RWPE2 (cell line): Measurements from ENCODE around the gene GDPD1.

Experiments
- ATAC-seq: fragments of 200-7000 bp; cut with Tn5 transposase; 3 replicates; pipeline ENCODE4 v1.9.1; 2021; ENCODE audit warnings: low read depth
- DNase-seq: peaks from one replicate; pipeline ENCODE4 v3.0.0-alpha.2; 2020; ENCODE audit warnings: low spot score
- H3K27ac ChIP-seq: fragments of 450-650 bp; 2 replicates; pipeline ENCODE4 v1.5.1; 2017; ENCODE audit warnings: mild to moderate bottlenecking; ENCODE audit not compliant: poor library complexity, severe bottlenecking
- H3K27me3 ChIP-seq: fragments of 250-450 bp; sonication (Bioruptor Pico); 2 replicates; pipeline ENCODE4 v1.5.1; 2021; ENCODE audit warnings: mild to moderate bottlenecking, moderate library complexity; ENCODE audit not compliant: insufficient read depth, poor library complexity, severe bottlenecking
- H3K36me3 ChIP-seq: fragments of 250-450 bp; sonication (Bioruptor Pico); 2 replicates; pipeline ENCODE4 v1.5.1; 2020; ENCODE audit warnings: low read depth, mild to moderate bottlenecking, moderate library complexity
- H3K4me1 ChIP-seq: fragments of 250-450 bp; sonication (Bioruptor Pico); 2 replicates; pipeline ENCODE4 v1.5.1; 2021; ENCODE audit warnings: mild to moderate bottlenecking, moderate library complexity; ENCODE audit not compliant: insufficient read depth, poor library complexity, severe bottlenecking
- H3K4me3 ChIP-seq: fragments of 250-450 bp; sonication (Bioruptor Pico); 2 replicates; pipeline ENCODE4 v1.5.1; 2021; ENCODE audit warnings: mild to moderate bottlenecking, moderate library complexity; ENCODE audit not compliant: severe bottlenecking
- H3K9me3 ChIP-seq: fragments of 250-450 bp; sonication (Bioruptor Pico); 2 replicates; pipeline ENCODE4 v1.5.1; 2021; ENCODE audit warnings: mild to moderate bottlenecking, moderate library complexity; ENCODE audit not compliant: severe bottlenecking
- TF ChIP-seq, protein P1 (sequence below): fragments of 450-650 bp; IDR thresholded peaks from one replicate; pipeline ENCODE4 v1.5.1; 2017; ENCODE audit warnings: mild to moderate bottlenecking, moderate library complexity; ENCODE audit not compliant: poor library complexity, severe bottlenecking

GDPD1 gene

DNA sequence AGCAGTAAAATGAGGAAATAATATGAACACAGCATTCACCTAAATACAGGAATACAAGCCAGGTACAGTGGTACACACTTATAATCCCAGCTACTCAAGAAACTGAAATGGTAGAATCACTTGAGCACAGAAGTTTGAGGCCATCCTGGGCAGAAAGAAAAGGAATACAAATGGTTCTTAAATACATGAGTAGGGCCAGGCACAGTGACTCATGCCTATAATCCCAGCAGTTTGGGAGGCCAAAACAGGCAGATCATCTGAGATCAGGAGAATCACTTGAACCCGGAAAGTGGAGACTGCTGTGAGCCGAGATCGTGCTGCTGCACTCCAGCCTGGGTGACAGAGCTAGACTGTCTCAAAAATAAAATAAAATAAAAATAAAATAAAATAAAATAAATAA is 33.5 kb upstream of the GDPD1 start:
- H3K27me3 ChIP-seq = no peaks in the 10 kb centered on the region
- H3K4me3 ChIP-seq = no peak overlapping the region
- ATAC-seq = no peak
- peaks cover 68% of the 10 kb centered on the region for H3K36me3 ChIP-seq
- TF ChIP-seq, protein P1, sequence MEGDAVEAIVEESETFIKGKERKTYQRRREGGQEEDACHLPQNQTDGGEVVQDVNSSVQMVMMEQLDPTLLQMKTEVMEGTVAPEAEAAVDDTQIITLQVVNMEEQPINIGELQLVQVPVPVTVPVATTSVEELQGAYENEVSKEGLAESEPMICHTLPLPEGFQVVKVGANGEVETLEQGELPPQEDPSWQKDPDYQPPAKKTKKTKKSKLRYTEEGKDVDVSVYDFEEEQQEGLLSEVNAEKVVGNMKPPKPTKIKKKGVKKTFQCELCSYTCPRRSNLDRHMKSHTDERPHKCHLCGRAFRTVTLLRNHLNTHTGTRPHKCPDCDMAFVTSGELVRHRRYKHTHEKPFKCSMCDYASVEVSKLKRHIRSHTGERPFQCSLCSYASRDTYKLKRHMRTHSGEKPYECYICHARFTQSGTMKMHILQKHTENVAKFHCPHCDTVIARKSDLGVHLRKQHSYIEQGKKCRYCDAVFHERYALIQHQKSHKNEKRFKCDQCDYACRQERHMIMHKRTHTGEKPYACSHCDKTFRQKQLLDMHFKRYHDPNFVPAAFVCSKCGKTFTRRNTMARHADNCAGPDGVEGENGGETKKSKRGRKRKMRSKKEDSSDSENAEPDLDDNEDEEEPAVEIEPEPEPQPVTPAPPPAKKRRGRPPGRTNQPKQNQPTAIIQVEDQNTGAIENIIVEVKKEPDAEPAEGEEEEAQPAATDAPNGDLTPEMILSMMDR = no peak
- H3K27ac ChIP-seq = no peak overlapping the region
- DNase-seq = no peak
- no peaks in the 10 kb centered on the region for H3K9me3 ChIP-seq
- no peaks in the 10 kb centered on the region for H3K4me1 ChIP-seq

DNA sequence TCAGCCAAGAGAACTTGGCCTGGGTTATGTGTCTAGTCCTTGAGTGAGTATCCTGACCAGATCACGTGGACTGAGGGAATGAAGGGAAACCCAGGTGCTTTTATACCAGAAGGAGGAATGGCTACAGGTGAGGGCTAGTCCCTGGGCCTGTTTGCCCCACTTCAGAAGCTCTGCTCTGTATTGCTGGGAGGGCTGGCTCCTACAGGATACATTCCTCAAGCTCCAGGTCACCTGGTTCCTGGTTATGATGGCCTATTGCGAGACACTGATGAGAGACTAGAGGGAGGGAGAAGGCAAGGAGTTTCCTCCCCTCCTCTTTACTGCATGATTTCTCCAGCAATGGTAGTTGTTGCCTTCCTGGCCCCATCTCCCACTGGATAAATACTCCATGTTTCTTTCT is 29.5 kb upstream of the GDPD1 start:
- DNase-seq = no peak
- no peak for ATAC-seq
- no peaks in the 10 kb centered on the region for H3K4me1 ChIP-seq
- H3K36me3 ChIP-seq = peaks cover 91% of the 10 kb centered on the region
- H3K27me3 ChIP-seq = no peaks in the 10 kb centered on the region
- H3K27ac ChIP-seq = no peak overlapping the region
- no peak overlapping the region for H3K4me3 ChIP-seq
- H3K9me3 ChIP-seq = no peaks in the 10 kb centered on the region
- TF ChIP-seq, protein P1 = no peak

DNA sequence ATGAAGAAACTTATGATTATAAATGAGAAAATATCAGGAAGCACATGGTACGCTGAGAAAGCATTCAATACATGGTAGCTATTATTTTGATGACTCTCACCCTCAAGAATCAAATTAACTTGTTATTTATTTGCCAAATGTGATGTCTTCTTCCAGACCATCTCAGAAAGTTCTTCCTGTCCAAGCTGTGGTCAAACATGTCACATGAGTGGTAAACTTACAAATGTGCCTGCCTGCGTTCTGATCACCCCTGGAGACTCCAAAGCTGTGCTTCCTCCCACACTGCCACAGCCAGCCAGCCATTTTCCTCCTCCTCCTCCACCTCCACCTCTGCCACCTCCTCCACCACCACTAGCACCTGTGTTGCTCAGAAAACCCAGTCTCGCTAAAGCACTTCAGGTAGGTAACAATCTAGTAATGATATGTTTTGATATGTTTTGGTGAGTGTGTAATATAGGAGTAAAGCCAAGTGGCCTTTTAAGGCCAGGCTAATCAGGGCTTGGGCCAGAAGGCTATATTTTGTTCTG is 26.9 kb upstream of the GDPD1 start:
- no peak overlapping the region for H3K27ac ChIP-seq
- no peaks in the 10 kb centered on the region for H3K27me3 ChIP-seq
- TF ChIP-seq, protein P1 = no peak
- H3K4me3 ChIP-seq = no peak overlapping the region
- ATAC-seq (no peak), DNase-seq (no peak)
- no peaks in the 10 kb centered on the region for H3K4me1 ChIP-seq
- no peaks in the 10 kb centered on the region for H3K9me3 ChIP-seq
- H3K36me3 ChIP-seq = peaks cover 89% of the 10 kb centered on the region

DNA sequence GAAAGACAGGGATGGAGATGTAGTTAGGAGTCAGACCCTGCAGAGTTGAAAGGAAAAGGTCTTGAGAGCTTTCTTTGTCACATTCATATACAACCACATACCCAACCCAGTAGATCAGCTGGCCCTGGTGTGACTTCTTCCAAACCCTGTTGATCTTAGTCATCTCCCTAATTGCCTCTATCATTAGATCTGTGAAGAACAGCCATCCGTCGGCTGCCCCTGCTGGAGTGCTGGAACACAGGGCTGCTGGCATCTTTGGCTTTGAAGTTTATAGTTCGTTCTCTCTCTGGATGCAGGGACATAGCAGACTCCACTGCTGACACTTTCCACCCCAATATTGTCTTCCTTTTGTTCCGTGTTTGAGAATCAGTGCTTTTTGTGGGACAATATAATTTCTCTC is 20.9 kb upstream of the GDPD1 start:
- no peak overlapping the region for H3K4me3 ChIP-seq
- DNase-seq (no peak), ATAC-seq (no peak)
- H3K9me3 ChIP-seq = no peaks in the 10 kb centered on the region
- H3K36me3 ChIP-seq = peaks cover 91% of the 10 kb centered on the region
- H3K27ac ChIP-seq = no peak overlapping the region
- TF ChIP-seq, protein P1 = no peak
- no peaks in the 10 kb centered on the region for H3K27me3 ChIP-seq
- H3K4me1 ChIP-seq = no peaks in the 10 kb centered on the region

DNA sequence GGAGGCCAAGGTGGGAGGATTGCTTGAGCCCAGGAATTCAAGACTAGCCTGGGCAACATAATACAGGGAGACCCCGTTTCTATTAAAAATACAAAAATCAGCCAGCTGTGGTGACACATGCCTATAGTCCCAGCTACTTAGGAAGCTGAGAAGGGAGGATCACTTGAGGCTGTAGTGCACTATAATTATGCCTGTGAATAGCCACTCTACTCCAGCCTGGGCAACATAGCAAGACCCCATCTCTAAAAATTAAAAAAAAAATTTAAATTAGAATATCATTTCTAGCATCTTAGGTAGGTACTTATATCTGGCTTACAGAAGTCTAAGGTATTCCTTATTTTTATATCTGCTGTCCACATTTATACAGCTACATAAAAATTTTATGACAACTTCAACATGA is 18.0 kb upstream of the GDPD1 start:
- TF ChIP-seq, protein P1 = no peak
- ATAC-seq (no peak), DNase-seq (no peak)
- Histone ChIP-seq H3K27me3 (no peaks in the 10 kb centered on the region), H3K27ac (no peak overlapping the region), H3K36me3 (peaks cover 65% of the 10 kb centered on the region), H3K4me3 (no peak overlapping the region), H3K4me1 (no peaks in the 10 kb centered on the region), H3K9me3 (no peaks in the 10 kb centered on the region)
